Right renal cortex interstitium (tissue), 3 donors: ENCODE data around the gene ADAM10. TPM values are rescaled to one million over a fixed set of nuclear protein-coding genes. Genes with fewer than 3 reads are reported as not detected.

Experiments
- DNase-seq, 3 donors: peaks; one replicate each; pipeline ENCODE4 v3.0.0-alpha.2; 2013; ENCODE audit warnings: low read depth in 3 of 3, low spot score in 2 of 3
- polyA plus RNA-seq, 3 donors: library from polyadenylated mRNA; unstranded; fragments of 120-200 nt; gene quantifications; one replicate each; pipeline ENCODE4 v1.2.1, GENCODE V29; 2013; ENCODE audit not compliant: insufficient read length in 3 of 3

ADAM10 gene
- polyA plus RNA-seq, 3 donors: 266 to 284 (median 277) TPM

DNA sequence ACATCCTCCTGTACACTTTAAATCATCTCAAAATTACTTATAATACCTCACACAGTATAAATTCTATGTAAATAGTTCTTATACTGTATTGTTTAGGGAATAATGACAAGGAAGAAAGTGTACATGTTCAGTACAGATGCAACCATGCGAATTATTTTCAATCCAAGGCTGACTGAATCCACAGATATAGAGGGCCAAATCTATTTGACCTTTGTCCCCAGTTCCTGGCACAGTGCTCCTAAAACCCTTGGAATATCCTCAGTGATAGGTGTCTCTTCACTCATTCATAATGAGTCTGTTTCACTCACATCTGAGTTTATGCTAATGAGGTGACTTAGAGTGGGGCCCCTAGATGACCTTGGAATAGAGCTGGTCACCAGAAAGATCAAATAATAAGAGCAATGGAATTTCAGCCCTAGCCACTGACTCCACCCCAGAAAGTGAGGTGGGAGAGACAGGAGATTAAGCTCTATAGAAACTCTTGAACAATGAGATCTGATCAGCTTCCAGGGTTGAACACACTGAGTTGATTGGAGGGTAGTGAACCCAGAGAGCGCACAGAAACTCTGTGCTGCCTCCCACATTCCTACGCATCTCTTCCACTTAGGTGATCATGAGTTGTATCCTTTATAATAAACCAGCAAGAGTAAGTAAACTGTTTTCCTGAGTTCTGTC is 65.3 kb downstream of the ADAM10 start:
- no peak for DNase-seq

DNA sequence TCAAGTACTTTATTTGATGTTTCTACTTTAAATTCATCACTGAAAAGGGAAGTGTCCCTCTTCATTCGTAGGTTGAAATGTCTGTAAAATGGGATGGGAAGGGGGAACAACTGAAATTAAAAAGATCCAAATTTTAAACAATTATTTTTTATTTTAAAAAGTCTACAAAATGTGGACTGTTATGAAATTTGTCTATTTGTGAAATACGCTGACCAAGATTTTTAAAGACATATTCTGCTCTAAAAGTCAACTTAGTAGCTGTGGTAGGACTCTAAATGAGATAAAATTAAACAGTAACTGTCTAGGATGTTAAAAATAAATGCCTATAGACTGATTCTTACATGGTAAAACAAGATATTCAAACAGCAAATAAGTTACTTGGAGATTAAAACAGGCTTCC is 67.3 kb downstream of the ADAM10 start:
- DNase-seq: no peak

DNA sequence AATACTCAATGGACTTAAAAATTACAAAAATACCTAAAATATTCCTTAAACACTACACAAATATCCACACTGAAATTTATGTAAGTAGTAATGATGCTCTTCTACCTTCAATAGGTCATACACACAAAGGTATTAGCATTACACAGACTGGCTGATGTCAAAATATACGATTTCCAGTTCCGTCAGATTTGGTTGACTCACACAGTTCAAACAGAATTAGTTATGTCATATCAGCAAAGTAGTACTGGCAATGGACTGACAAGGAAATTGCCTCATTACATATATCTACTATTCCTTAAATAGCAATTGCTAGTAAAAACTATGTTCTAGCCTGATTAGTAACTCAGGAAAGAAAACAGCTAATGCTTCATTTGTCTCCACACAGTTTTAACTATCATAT is 70.8 kb downstream of the ADAM10 start:
- DNase-seq: no peak

DNA sequence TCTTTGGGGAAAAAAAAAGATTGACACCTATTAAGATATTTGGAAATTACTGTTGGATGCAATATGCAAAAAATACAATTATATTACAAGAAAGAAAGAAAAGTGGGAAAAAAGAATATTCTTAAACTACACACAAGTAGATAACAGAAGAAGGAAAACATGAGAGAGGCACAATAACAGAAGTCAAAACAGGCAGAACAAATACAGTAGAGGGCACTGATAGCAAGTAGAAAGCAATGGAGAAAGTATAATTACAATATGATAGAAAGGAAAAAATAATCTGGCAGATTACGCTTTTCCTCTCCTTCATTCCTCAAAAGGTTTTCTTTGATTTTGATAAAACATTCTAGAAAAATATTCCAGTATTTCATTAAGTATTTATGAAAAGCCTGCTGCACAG is 72.1 kb downstream of the ADAM10 start:
- DNase-seq: no peak

DNA sequence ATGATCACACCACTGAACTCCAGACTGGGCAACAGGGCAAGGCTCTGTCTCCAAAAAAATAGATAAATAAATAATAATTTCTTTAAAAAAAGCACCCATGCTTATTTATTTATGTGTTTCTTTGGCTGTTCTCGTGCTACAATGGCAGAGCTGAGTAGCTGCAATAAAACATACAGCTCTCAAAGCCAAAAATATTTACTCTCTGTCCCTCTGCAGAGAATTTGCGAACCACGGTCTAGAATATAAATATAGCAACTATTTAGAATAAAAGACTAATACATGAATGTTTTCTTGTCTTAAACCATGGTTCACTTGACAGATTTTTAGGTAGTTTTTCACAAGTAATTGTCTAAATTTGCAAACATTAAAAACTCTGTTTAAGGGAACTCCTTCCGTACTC is 72.7 kb downstream of the ADAM10 start:
- no peak for DNase-seq

DNA sequence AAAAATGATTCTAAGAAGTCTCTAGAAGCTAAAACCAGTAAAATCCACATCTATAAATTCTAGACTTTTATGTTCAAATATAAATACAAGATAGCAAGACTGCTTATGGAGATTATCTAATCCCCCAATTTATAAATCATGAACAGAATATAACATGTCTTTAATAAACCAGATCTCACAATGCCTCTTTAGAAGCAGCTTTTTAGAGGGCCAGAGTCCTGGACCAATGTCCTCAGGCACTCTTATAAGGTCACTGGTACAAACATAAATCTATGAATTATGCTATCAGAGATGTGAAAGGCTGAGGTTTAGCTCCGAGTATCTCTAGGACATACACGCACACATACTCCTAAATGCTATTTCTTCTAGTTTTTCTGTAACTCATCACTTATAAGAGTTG is 78.3 kb downstream of the ADAM10 start:
- DNase-seq: no peak

DNA sequence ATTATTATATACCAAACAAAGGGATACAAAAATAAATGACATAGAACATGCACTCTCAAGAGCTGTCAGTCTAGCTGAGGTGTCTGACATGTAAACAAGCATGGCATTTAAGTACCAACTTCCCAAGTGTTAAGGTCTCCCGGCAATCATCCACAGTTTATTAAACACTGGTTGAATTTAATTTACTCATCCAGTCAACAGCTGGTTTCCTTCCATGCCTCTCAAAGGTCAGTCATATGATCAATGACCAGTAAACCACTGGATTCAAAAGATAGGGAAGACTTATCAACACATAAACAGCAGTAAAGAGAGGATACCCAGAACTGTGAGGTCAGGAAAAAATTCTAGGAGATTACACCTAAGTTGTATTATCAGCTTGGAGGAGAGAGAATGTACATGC is 80.4 kb downstream of the ADAM10 start:
- DNase-seq: no peak

DNA sequence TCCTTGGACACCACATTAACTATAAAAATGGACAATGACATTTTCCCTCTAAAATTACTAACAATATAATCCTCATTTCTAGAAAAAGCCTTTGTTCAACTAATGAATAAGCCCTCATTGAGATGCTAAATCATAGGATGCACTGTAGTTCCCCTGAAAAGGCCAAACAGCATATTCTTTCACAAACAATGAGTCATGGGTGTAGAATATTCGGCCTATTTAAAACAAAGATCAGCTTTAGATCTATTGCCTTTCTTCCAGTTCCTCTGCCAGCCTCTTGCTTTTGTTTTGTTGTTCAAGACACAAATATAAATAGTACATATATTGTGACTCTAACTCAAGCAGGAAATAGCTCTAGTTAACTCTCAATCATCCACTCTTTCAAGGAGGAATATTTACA is 82.5 kb downstream of the ADAM10 start:
- no peak for DNase-seq

DNA sequence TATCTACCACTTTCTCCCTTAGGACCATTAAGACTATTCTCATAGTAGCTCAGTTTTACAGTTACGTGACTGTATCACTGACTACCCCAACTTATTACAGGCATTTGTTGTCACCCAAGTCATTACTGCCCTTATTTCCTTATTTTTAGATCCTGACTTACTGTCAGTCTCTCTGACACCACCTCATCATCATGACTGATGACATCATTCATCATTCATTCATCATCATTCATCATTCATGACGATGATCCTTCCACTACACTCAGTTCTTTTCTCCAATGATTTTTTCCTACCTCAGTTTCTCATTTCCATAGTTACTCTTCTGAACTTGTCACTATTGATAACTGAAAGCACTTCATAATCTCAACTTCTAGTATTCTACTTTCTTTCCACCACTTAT is 83.8 kb downstream of the ADAM10 start:
- no peak for DNase-seq

DNA sequence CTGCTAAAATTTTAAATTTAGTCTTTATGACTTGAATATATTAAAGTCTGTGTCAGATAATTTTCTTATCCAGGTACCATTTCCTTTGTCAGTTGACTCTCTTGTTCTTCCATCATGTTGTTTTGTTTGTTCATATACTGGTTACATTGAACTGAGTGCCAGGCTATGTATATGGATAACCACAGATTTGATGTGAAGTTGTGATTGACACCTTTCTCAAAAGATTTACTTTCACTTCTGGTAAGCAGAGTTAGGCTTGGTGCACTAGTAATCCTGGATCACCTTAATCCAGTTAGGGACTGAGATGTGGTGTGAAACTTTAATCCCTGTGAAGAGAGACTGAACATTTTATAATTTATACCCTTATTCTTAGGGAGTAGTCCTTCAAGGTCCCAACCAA is 99.4 kb downstream of the ADAM10 start:
- no peak for DNase-seq

DNA sequence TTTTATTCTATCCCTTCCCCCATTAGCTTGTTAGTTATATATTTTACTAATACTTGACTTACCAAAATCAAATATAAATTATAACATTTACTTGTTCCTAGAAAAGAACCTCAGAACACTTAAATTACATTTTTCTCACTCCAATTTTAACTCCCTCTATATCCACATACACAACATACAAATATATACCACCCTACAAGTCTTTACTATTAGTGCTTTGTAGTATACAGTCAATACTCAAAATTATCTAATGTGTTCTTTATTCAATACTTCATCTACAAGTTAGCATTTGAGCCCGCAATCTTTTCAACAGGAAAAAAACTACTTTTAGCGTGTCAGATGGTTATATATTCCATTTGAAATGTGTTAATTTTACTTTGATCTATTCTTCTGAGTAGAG is 100.3 kb downstream of the ADAM10 start:
- no peak for DNase-seq

DNA sequence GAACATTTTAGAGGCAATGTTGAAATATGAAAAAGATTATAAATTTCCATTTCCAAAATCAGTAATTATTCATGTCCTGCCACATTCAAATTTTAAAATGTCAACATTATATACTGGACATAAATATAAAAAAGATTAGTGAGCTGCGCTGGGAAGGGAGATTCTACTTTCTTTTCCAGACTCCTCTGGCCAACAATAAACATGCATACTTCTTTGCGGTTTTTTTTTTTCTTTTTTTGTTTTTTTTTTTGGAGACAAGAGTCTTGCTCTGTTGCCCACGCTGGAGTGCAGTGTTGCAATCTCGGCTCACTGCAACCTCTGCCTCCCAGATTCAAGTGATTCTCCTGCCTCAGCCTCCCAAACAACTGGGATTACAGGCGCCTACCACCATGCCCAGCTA is 105.5 kb downstream of the ADAM10 start:
- no peak for DNase-seq

DNA sequence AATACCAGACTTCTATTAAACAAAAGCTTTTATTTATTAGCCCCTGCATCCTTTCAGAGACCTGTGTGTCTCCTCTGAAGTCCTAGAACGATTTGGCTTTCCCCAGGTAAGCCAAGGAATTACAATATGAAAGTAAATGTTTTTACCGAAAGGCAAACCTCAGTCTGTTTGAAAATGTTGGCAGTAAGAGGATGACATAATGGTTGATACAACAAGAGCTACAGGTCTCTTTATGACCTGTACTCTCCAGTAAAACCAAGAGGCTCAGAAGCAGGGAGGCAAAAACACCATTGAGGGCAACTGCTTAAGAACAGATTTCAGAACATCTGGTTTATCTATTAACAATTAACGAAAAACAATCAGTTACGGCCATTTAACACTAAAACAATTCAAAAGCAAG is 107.8 kb downstream of the ADAM10 start:
- no peak for DNase-seq

DNA sequence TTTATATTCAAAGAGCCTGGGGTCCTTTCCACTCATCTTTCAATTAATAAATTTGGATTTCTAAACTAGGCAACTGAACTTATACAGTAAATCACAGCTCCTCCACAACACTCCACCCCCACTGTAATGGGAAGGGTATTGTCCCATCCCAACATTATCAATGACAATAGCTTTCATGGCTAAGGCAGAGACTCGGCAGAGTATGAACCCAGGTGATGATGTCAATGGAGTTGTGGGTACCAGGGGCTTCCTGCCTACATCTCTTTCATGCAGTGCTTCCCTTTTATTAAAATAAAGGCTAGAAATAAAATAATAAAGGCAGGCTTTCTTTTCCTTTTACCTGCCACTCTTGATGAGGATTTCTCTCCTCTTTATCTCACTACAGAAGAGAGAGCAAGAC is 109.5 kb downstream of the ADAM10 start:
- no peak for DNase-seq

DNA sequence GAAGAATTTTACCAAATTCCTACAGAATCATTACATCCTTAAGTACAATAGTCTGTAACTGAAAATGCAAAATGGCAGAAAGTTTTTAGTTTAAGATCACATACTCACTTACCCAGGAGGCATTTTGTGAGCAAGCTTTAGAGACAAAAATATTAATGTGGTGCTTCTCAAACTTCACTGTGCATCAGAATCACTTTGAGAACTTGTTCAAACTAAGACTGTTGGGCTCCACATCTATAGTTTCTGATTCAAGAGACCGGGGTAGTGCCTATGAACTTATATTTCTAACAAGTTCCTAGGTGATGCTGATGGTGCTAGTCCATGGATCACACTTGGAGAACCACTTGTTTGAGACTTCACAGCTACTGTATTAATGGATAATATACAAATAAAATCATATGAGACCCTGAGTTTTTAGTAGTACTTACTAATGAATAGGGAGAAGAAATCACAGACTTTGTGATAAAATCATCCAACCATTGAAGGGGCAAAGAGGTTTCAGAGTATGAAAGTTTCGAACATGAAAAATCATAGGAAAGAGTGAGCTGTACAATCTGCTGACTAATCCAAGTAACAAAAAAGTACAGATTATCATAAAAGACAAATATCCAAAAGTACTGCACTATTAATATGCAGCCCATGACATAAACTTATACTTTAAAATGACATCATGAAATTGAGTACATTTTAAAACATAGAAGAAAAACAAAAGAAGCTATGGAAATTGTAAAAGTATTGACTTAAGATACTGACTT is 110.3 kb downstream of the ADAM10 start:
- DNase-seq: no peak

DNA sequence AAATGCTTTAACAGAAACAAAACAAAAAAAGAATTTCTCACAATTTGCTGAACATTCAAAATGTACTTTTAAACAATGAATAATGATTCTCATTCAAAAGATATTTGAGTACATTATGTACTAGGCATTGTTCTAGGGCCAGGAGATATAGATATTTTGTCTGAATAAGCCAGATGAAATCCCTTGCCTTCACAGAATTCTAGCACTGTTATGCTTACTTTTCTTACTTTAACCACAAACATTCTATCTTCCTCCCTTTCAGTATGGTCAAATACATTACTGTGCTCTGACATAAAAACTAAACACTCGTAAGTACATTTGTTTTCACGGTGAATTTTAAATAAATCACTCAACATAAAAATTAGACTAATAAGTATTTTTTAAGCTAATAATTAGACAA is 116.7 kb downstream of the ADAM10 start:
- no peak for DNase-seq

DNA sequence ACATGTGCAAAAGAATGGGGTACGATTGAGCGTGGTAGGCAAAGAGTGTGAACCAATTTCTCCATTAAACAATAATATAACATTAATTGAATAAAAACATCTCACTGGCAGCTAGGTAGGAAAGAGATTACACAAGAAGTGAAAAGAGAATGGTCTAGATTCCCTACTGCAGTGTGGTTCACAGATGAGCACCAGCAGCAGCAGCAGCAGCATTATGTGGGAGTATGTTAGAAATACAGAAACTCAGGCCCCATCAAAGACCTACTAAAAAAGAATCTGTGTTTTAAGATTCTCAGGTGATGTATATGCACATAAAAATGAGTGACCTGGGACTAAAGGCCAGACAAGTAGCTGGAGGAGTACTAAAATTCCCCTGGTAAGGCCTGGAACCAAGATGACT is 118.2 kb downstream of the ADAM10 start:
- DNase-seq: no peak

DNA sequence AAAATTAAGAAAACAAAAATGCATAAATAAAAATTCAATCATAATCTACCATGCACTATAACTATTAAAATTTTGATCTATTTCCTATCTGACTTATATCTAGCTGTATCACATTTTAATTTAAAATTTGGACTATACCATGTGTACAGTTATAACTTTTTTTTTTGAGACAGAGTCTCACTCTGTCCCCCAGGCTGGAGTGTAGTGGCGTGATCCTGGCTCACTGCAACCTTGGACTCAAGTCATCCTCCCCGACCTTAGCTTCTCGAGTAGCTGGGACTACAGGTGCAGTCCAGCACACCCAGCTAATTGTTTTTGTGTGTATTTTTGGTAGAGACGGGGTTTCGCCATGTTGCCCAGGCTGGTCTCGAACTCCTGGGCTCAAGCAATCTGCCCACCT is 119.9 kb downstream of the ADAM10 start:
- no peak for DNase-seq

DNA sequence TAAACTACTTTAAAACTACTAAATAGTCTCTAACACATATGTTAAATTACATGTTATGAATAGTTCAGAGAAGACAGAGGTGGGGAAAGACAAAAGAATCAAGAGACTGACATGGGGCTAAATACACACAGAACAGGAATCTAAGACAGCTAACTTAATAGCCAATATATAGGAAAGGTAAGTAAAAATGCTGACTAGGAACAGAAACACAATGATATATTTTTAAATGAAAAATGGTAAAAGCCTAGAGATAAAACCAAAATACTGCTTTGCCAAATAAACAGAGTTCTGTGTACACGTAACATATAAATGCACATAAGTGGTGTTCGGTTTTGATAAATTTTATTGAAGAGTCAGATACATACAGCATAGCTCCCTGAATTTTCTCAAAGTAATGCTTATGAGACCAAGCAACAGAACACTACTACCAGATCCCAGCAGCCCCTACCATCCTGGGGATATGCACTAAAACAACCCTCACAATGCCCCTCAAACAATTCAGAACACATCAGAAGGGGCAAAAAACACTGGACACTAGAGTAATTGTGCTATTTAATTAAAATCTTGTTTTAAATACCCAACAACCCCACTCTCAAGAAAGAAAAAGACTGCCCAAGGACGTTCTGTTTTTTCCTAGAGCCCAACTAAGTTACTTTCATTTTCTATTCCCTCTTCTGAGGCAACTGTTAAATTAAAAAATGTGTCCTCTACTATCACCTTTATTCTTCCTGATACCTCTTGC is 121.1 kb downstream of the ADAM10 start:
- no peak for DNase-seq

DNA sequence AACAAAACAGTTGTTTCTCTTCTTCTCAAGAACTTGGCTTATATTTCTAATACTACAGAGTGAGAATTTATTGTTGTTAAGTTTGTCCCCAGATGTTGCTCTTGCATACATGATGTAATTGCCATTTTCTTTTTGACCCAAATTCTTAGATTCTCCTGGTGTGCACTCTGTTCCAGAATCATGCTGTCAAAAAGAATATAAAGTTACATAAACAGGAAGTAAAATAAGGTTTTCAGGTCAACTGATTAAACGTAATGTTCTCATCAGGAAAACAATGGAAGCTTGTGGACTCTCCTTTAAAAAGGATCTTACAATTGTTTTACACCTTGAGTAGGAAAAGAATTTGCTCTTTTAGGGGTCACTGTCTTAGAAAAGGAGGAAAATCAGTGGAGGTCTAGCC is 121.8 kb downstream of the ADAM10 start:
- DNase-seq: no peak

DNA sequence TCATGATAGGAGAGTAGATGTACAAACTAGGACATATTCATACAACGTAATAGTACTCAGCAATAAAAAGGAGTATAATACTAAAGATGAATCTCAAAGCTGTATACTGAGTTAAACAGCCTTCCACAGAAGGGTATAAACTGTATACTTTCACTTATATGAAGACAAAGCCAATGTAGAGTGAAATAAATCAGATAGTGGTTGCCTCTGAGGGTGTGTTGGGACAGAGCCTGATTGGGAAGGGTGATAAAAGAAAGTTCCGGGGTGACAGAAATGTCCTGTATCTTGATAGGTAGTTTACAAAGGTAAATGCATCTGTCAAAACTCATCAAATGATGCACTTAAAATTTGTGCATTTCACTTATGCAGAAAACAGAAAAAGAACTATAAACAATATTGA is 122.5 kb downstream of the ADAM10 start:
- no peak for DNase-seq

DNA sequence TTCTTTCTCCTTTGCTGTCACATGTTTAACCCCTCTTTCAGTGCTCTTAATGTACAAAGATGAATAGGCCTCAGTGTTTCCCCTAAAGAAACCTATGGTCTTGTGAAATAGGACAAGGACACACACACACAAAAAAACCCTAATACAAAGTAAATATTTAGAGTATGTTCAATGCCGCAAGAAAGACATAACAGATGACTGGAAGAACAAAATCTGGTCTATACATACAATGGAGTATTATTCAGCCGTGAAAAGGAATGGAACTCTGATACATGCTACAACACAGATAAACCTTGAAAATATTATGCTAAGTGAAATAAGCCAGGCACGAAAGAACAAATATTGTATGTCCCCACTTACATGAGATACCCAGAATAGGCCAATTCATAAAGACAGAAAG is 123.1 kb downstream of the ADAM10 start:
- no peak for DNase-seq
